IMR-90 (cell line): ENCODE data around the gene OTC. TPM values are rescaled to one million over a fixed set of nuclear protein-coding genes. Genes with fewer than 3 reads are reported as not detected.
A peak's percentile ranks its signal among the peaks of the same experiment; 100 is the strongest.

ENCODE experiments used
- ATAC-seq: fragments of 200-7000 bp; cut with Tn5 transposase; 2 replicates; pipeline ENCODE4 v1.9.1; 2020; ENCODE audit warnings: low read depth, mild to moderate bottlenecking, moderate library complexity
- BruUV-seq: library from RNA; stranded (reverse); fragments of 400-500 nt; replicated peaks from 2 replicates; lab custom pipeline; 2021; lab: Mats Ljungman, UMichigan
- CTCF ChIA-PET: fragments of 300-600 bp; formaldehyde crosslinking; extraction: SDS; loops from one replicate; lab custom pipeline; 2021; ENCODE audit warnings: antibody characterized with exemption; lab: Yijun Ruan, JAX
- POLR2A ChIA-PET: fragments of 300-600 bp; sonication (Branson Sonifier 250); formaldehyde crosslinking; loops from one replicate; lab custom pipeline; 2022; ENCODE audit warnings: antibody characterized with exemption; ENCODE audit not compliant: unreplicated experiment; lab: Charles Lee
- DNase-seq: peaks from one replicate; pipeline ENCODE4 v3.0.0; 2013
- H2AFZ ChIP-seq: replicated peaks from 2 replicates; pipeline ENCODE3; 2013; ENCODE audit warnings: low read length, mild to moderate bottlenecking; ENCODE audit not compliant: poor library complexity
- H2AK5ac ChIP-seq: 2 replicates; pipeline ENCODE4 v1.6.1; 2013; ENCODE audit warnings: low read depth, low read length, inconsistent platforms
- H2AK9ac ChIP-seq: replicated peaks from 2 replicates; pipeline ENCODE3; 2013; ENCODE audit warnings: mild to moderate bottlenecking, low read depth, low read length, moderate library complexity; ENCODE audit not compliant: poor library complexity
- H2BK120ac ChIP-seq: 2 replicates; pipeline ENCODE4 v1.6.1; 2013; ENCODE audit warnings: low read depth, low read length, inconsistent platforms
- H2BK15ac ChIP-seq: 3 replicates; pipeline ENCODE4 v1.6.1; 2013; ENCODE audit warnings: low read depth, low read length, inconsistent platforms
- H2BK20ac ChIP-seq: 2 replicates; pipeline ENCODE4 v1.6.1; 2013; ENCODE audit warnings: low read depth, mild to moderate bottlenecking, inconsistent platforms, low read length, moderate library complexity
- H2BK5ac ChIP-seq: 2 replicates; pipeline ENCODE4 v1.6.1; 2013; ENCODE audit warnings: mild to moderate bottlenecking, low read depth, low read length, inconsistent platforms; ENCODE audit not compliant: poor library complexity, severe bottlenecking
- H3K14ac ChIP-seq: replicated peaks from 2 replicates; pipeline ENCODE4 v1.6.1; 2013; ENCODE audit warnings: low read depth, low read length, inconsistent platforms
- H3K18ac ChIP-seq: 2 replicates; pipeline ENCODE4 v1.6.1; 2013; ENCODE audit warnings: low read depth, low read length, control low read depth
- H3K23ac ChIP-seq: 2 replicates; pipeline ENCODE4 v1.6.1; 2013; ENCODE audit warnings: low read depth, low read length, inconsistent platforms
- H3K27ac ChIP-seq: 2 replicates; pipeline ENCODE4 v1.5.1; 2013; ENCODE audit warnings: mild to moderate bottlenecking, control low read depth, low read length; ENCODE audit not compliant: insufficient read depth
- H3K27me3 ChIP-seq: 2 replicates; pipeline ENCODE4 v1.6.1; 2013; ENCODE audit warnings: low read length; ENCODE audit not compliant: control insufficient read depth, insufficient read depth
- H3K36me3 ChIP-seq: 2 replicates; pipeline ENCODE4 v1.6.1; 2013; ENCODE audit warnings: low read length, mixed read lengths; ENCODE audit not compliant: control insufficient read depth, insufficient read depth
- H3K4ac ChIP-seq: 2 replicates; pipeline ENCODE4 v1.6.1; 2013; ENCODE audit warnings: low read depth, low read length, inconsistent platforms
- H3K4me1 ChIP-seq: 2 replicates; pipeline ENCODE4 v1.6.1; 2013; ENCODE audit warnings: low read length, mixed read lengths; ENCODE audit not compliant: control insufficient read depth, insufficient read depth
- H3K4me2 ChIP-seq: 2 replicates; pipeline ENCODE4 v1.6.1; 2013; ENCODE audit warnings: low read depth, mild to moderate bottlenecking, control low read depth, low read length, moderate library complexity
- H3K4me3 ChIP-seq: 2 replicates; pipeline ENCODE4 v1.5.1; 2013; ENCODE audit warnings: low read depth, mild to moderate bottlenecking, control low read depth, low read length, moderate library complexity; ENCODE audit not compliant: insufficient read depth
- H3K56ac ChIP-seq: 2 replicates; pipeline ENCODE4 v1.6.1; 2013; ENCODE audit warnings: low read length, inconsistent platforms; ENCODE audit not compliant: insufficient read depth; ENCODE audit errors: extremely low read depth
- H3K79me1 ChIP-seq, 2 experiments: 2 replicates each; pipeline ENCODE4 v1.6.1; 2013; ENCODE audit warnings: low read length in 2 of 2, inconsistent platforms in 1 of 2, low read depth in 1 of 2
- H3K9ac ChIP-seq: 2 replicates; pipeline ENCODE4 v1.6.1; 2013; ENCODE audit warnings: low read depth, low read length, control low read depth
- H3K9me1 ChIP-seq: 2 replicates; pipeline ENCODE4 v1.6.1; 2013; ENCODE audit warnings: low read length, inconsistent platforms; ENCODE audit not compliant: insufficient read depth
- H3K9me3 ChIP-seq: 2 replicates; pipeline ENCODE4 v1.6.1; 2013; ENCODE audit warnings: low read length; ENCODE audit not compliant: control insufficient read depth, insufficient read depth
- H4K20me1 ChIP-seq: 2 replicates; pipeline ENCODE4 v1.6.1; 2013; ENCODE audit warnings: low read length, inconsistent platforms; ENCODE audit not compliant: insufficient read depth
- H4K5ac ChIP-seq: 2 replicates; pipeline ENCODE4 v1.6.1; 2013; ENCODE audit warnings: mild to moderate bottlenecking, low read depth, low read length, control low read depth
- H4K8ac ChIP-seq, 2 experiments: 2 replicates each; pipeline ENCODE4 v1.6.1; 2013; ENCODE audit warnings: low read depth in 2 of 2, low read length in 2 of 2, control low read depth in 1 of 2, inconsistent platforms in 1 of 2
- H4K91ac ChIP-seq: 2 replicates; pipeline ENCODE4 v1.6.1; 2013; ENCODE audit warnings: low read depth, low read length, inconsistent platforms; ENCODE audit not compliant: insufficient read depth
- CTCF ChIP-seq: conservative IDR thresholded peaks from 2 replicates; pipeline ENCODE4 v1.5.1; 2012; ENCODE audit warnings: mild to moderate bottlenecking, low read depth, low read length, improper control_type of control experiment
- MXI1 ChIP-seq: IDR thresholded peaks from 2 replicates; pipeline ENCODE4 v1.6.1; 2012; ENCODE audit warnings: low read depth, mild to moderate bottlenecking, low read length, moderate library complexity, borderline replicate concordance
- WGBS, 2 experiments: methylation state at CpG; one replicate each; pipeline versions ENCODE4 v1.1.5 to v1.1.7; 2013; ENCODE audit warnings: missing lambda C conversion rate in 2 of 2; ENCODE audit not compliant: insufficient read length in 1 of 2; ENCODE audit errors: extremely low coverage in 2 of 2; 5-methylcytosine and 5-hydroxymethylcytosine counted together
- dilution Hi-C: fragments of 300-500 bp; cut with HindIII; formaldehyde crosslinking; loops from one replicate; pipeline ENCODE4 v1.14.3; 2018; ENCODE audit warnings: low sequenced_read_pairs; ENCODE audit not compliant: unreplicated experiment
- in situ Hi-C: fragments of 300-500 bp; cut with MboI; formaldehyde crosslinking; loops from 3 replicates; pipeline ENCODE4 v1.14.3; 2019; ENCODE audit warnings: low sequenced_read_pairs, inconsistent platforms, mixed read lengths
- intact Hi-C: fragments of 100-400 bp; cut with micrococcal nuclease; formaldehyde crosslinking; loops from 2 replicates; pipeline ENCODE4 v1.10.0; 2022
- polyA plus RNA-seq, 3 experiments: library from polyadenylated mRNA; depleted of rRNA; stranded (reverse); fragments of >200 nt; gene quantifications; 2 replicates each; pipeline ENCODE4 v1.2.3, GENCODE V29; 2012; ENCODE audit warnings: low replicate concordance in 1 of 3
- total RNA-seq: library from RNA; depleted of rRNA; stranded (reverse); fragments of >200 nt; gene quantifications from 2 replicates; pipeline ENCODE4 v1.2.3, GENCODE V29; 2012

The OTC gene
- total and polyA plus RNA-seq, 2 of the 4 experiments (the other 2 are of a cell fraction): not detected

- in situ Hi-C loops: no loop called here
- Histone ChIP-seq H3K23ac (no peak overlapping the region), H2BK15ac (no peak overlapping the region), H3K4me1 (no peaks in the 10 kb centered on the region), H3K4ac (no peak overlapping the region), H2AK5ac (no peak overlapping the region), H3K79me1 (no peaks in the 10 kb centered on the region), H4K8ac (no peak overlapping the region), H4K91ac (no peak overlapping the region), H4K20me1 (no peaks in the 10 kb centered on the region), H2BK5ac (no peak overlapping the region), H4K5ac (no peak overlapping the region), H2AK9ac (no peak overlapping the region), H3K56ac (no peak overlapping the region), H3K9me3 (no peaks in the 10 kb centered on the region), H3K9me1 (no peaks in the 10 kb centered on the region), H3K4me3 (no peak overlapping the region), H3K4me2 (no peak overlapping the region), H3K36me3 (no peaks in the 10 kb centered on the region), H2AFZ (no peak overlapping the region), H2BK120ac (no peak overlapping the region), H3K14ac (no peak overlapping the region), H3K18ac (no peak overlapping the region), H3K9ac (no peak overlapping the region), H2BK20ac (no peak overlapping the region), H3K27me3 (peaks cover 3% of the 10 kb centered on the region), H3K27ac (no peak overlapping the region)
- ChIA-PET POLR2A (no interaction called here), CTCF (interaction anchor here (0.8 kb wide), 1 partner anchor 31 kb away, joined by 3 read pairs; no protein-coding TSS in a partner anchor)
- DNase-seq: no peak
- intact Hi-C loops: no loop called here
- dilution Hi-C loops: no loop called here
- no TSS peak for BruUV-seq
- TF ChIP-seq CTCF (0 out of 2 replicates have a peak, but pooled peaks have one; percentile 30), MXI1 (no peak)
- WGBS, 2 experiments: 0% methylated on average over 1 of the region's 1 CpG; no CpG with 5 or more reads in 1 of the 2 experiments
- peak; percentile 46; the same call in 1 of the 2 replicates for ATAC-seq
Measured at GRCh38 chrX:38375891-38376290, 23.5 kb downstream of the OTC start.
